ENCODE measurements around the gene SDSL. TPM values are rescaled to one million over a fixed set of nuclear protein-coding genes. Genes with fewer than 3 reads are reported as not detected.

Gene SDSL
- total RNA-seq, 4 donors from 2014 or later: 0.48 to 3.1 (median 1.5) TPM; not detected in 1

- H3K27me3 ChIP-seq: peaks cover 0 to 58% (median 0%) of the 10 kb centered on the region in 4 donors
- H3K9me3 ChIP-seq: no peaks in the 10 kb centered on the region
- H3K36me3 ChIP-seq: no peaks in the 10 kb centered on the region
- intact Hi-C loops (cut with DNase I): no loop called here
- TF ChIP-seq, protein P1, sequence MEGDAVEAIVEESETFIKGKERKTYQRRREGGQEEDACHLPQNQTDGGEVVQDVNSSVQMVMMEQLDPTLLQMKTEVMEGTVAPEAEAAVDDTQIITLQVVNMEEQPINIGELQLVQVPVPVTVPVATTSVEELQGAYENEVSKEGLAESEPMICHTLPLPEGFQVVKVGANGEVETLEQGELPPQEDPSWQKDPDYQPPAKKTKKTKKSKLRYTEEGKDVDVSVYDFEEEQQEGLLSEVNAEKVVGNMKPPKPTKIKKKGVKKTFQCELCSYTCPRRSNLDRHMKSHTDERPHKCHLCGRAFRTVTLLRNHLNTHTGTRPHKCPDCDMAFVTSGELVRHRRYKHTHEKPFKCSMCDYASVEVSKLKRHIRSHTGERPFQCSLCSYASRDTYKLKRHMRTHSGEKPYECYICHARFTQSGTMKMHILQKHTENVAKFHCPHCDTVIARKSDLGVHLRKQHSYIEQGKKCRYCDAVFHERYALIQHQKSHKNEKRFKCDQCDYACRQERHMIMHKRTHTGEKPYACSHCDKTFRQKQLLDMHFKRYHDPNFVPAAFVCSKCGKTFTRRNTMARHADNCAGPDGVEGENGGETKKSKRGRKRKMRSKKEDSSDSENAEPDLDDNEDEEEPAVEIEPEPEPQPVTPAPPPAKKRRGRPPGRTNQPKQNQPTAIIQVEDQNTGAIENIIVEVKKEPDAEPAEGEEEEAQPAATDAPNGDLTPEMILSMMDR (IDR thresholded peaks at IDR 0.05): no peak
- no peak for TF ChIP-seq POLR2A (IDR thresholded peaks at IDR 0.05)
- DNase-seq: no peak
- H3K27ac ChIP-seq: no peak overlapping the region
- H3K4me3 ChIP-seq: no peak overlapping the region
- 35 to 45% methylated on average over 7 of the region's 7 CpGs for WGBS, 2 donors
- no peaks in the 10 kb centered on the region for H3K4me1 ChIP-seq
Observed at GRCh38 chr12:113448873-113449272, 26.7 kb downstream of the SDSL start.

DNA sequence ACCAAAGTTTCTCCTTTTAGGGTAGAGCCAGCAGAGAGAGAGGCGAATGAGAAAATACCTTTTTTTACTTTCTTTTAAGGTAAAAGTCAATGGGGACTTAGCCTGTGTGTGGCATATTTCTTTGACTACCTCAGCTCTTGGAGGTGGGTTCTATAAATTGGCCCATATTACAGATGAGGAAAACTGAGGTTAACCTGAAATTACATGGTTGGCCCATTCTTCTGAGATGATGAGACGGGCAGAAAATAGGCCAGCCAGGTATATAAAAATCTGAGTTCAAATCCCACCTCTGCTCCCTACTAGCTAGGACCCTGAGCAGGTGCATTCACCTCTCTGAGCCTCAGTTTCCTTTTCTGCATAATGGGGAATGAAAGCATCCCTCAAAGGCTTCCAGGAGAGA lies 27.1 kb downstream of the SDSL start:
- H3K36me3 ChIP-seq: no peaks in the 10 kb centered on the region
- no peak for DNase-seq
- no peaks in the 10 kb centered on the region for H3K9me3 ChIP-seq
- TF ChIP-seq, protein P1 (IDR thresholded peaks at IDR 0.05): no peak
- TF ChIP-seq POLR2A (IDR thresholded peaks at IDR 0.05): no peak
- intact Hi-C loops (cut with DNase I): no loop called here
- H3K4me3 ChIP-seq: no peak overlapping the region
- no peaks in the 10 kb centered on the region for H3K4me1 ChIP-seq
- WGBS, 2 donors: 77 to 89% methylated on average over 2 of the region's 2 CpGs
- H3K27me3 ChIP-seq: peaks cover 0 to 62% (median 0%) of the 10 kb centered on the region in 4 donors
- no peak overlapping the region for H3K27ac ChIP-seq

DNA sequence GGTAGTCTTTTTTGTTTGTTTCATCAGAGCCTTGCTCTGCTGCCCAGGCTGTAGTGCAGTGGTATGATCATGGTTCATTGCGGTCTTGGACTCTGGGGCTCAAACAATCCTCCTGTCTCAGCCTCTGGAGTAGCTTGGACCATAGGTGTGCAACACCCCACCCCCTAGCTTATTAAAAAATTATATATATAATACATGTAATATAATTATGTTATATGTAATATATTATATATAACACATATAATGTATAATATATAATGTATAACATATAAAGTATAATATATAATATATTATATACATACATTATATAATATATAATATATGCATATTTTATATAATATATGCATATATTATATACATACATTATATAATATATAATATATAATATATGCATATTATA lies 27.7 kb downstream of the SDSL start:
- H3K27me3 ChIP-seq: peaks cover 0 to 62% (median 0%) of the 10 kb centered on the region in 4 donors
- intact Hi-C loops (cut with DNase I): no loop called here
- no peak for DNase-seq
- no peak overlapping the region for H3K27ac ChIP-seq
- H3K4me1 ChIP-seq: no peaks in the 10 kb centered on the region
- 94 to 100% methylated on average over 1 of the region's 1 CpG for WGBS, 2 donors
- H3K36me3 ChIP-seq: no peaks in the 10 kb centered on the region
- TF ChIP-seq POLR2A (IDR thresholded peaks at IDR 0.05): no peak
- TF ChIP-seq, protein P1 (IDR thresholded peaks at IDR 0.05): no peak
- H3K4me3 ChIP-seq: no peak overlapping the region
- no peaks in the 10 kb centered on the region for H3K9me3 ChIP-seq

- Histone ChIP-seq H3K27me3 (peaks cover 0 to 59% (median 1%) of the 10 kb centered on the region in 4 donors), H3K4me1 (no peaks in the 10 kb centered on the region), H3K9me3 (no peaks in the 10 kb centered on the region), H3K4me3 (no peak overlapping the region), H3K36me3 (no peaks in the 10 kb centered on the region), H3K27ac (no peak overlapping the region)
- 80 to 82% methylated on average over 2 of the region's 2 CpGs for WGBS, 2 donors
- intact Hi-C loops (cut with DNase I): no loop called here
- TF ChIP-seq, protein P1 (IDR thresholded peaks at IDR 0.05): no peak
- TF ChIP-seq POLR2A (IDR thresholded peaks at IDR 0.05): no peak
- DNase-seq: no peak
Observed at GRCh38 chr12:113452458-113452857, 30.3 kb downstream of the SDSL start.

DNA sequence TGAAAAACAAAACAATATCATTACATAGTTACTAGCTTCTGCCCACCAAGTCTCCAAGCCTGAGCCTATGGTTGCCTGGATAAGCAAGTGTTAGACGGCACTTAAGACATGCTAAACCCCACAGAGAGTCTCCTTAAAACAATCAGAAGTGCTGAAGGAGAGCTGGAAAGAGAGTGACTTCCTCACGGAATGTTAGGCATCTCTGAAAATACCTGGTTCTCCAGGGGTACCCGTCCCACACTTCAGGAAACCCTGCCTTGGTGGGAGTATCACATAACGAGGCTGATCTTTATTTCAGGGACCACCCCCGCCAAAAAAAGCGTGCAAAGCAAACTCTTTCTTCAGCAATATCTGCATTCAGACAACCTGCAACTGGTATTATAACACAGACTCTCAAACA lies 31.1 kb downstream of the SDSL start:
- H3K27ac ChIP-seq: no peak overlapping the region
- intact Hi-C loops (cut with DNase I): no loop called here
- no peak for DNase-seq
- WGBS, 2 donors: 30 to 34% methylated on average over 6 of the region's 6 CpGs
- peaks cover 0 to 60% (median 1%) of the 10 kb centered on the region in 4 donors for H3K27me3 ChIP-seq
- no peaks in the 10 kb centered on the region for H3K4me1 ChIP-seq
- no peak overlapping the region for H3K4me3 ChIP-seq
- TF ChIP-seq, protein P1 (IDR thresholded peaks at IDR 0.05): no peak
- H3K9me3 ChIP-seq: no peaks in the 10 kb centered on the region
- no peaks in the 10 kb centered on the region for H3K36me3 ChIP-seq

All from esophagus squamous epithelium (tissue), 5 donors.